Fibroblast of skin of right biceps (primary cell): ENCODE results near the gene HNMT.
A peak's percentile ranks its signal among the peaks of the same experiment; 100 is the strongest.
"Not testable (repeated sequence)": the region's sequence is repeated elsewhere in the genome, so short reads cannot be mapped to it uniquely, and the experiment has no call there.

Source experiments
- DNase-seq: peaks from one replicate; pipeline ENCODE4 v3.0.0-alpha.2; 2013

The HNMT gene

DNA sequence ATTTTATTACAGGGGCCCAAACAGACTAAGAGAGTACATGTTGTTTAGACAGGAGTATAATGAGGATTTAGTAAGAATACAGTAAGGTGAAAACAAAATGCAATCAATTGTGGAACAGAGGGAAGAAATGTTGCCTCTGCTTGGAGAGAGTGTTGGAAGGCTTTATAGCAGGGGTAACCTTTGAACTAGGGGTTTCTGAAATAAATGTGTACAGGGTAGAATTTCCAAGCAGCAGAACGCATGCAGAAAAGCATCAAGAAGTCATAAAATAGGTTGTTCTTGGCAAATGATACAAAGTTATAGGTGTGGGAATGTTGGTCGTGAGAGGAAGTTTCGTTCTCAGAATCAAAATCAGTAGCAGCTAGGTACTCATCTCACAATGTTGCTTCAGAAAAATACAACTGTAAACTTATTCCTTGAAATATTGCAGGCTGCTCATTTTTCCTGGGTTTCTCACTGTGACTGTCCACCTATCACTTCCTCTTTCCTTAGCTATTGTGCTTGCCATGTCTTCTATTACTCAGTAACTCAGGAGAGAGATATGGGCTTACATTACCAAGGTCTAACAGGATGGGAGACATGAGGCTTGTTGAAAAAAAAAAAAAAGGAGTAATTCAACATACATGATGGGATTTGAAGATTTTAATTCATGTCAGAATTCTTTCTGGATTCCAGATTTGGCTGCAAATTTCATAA, 17.1 kb upstream of the HNMT start:
- DNase-seq, result no peak

DNA sequence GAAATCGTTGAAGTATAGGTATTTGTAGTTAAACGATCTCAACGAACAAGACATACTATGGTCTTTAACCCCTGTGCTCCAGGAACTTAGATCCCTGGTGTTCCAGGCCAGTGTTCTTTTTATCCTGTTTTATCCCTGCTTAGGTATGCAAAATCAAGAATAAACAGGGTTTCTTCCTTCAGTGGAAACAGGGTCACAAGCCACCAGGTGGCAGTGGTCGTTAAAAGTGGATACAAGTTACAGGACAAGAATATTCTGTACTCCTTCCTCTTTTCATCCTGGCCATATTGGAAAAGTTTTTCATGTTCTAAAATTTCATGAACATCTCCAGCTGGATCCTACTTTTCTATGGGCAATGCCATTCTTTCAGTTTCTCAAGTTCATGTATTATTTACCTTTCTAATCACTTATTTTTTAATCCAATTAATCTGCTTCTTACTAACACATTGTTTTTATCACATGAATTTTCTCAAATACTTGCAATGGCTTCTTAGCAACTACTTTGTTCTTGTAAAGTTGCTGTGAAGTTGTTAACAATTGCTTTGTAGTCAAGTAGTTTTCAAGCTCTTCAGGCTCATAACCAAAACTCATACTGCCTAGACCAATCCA, 16.4 kb upstream of the HNMT start:
- DNase-seq, result peak; percentile 67

GRCh38 chr2:137948894-137949293, 15.4 kb upstream of the HNMT start:
- no peak for DNase-seq

DNA sequence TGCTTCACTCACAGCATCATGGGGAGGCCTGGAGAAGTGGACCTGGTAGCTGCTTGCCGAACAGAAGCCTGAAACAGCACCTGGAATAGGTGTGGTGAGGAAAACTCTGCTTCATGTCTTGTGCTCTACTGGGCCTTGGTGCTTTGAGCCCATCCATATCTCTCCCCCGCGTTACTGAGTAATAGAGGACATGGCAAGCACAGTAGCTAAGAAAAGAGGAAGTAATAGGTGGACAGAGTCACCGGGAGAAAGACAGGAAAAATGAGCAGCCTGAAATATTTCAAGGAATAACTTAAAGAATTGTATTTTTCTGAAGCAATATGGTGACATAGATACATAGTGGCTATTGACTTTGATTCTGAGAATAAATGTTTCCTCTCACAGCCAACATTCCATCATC, 14.0 kb upstream of the HNMT start:
- DNase-seq, result no peak

- peak; percentile 86 for DNase-seq
These were observed 12.7 kb upstream of the HNMT start for GRCh38 chr2:137951586-137951985.

DNA sequence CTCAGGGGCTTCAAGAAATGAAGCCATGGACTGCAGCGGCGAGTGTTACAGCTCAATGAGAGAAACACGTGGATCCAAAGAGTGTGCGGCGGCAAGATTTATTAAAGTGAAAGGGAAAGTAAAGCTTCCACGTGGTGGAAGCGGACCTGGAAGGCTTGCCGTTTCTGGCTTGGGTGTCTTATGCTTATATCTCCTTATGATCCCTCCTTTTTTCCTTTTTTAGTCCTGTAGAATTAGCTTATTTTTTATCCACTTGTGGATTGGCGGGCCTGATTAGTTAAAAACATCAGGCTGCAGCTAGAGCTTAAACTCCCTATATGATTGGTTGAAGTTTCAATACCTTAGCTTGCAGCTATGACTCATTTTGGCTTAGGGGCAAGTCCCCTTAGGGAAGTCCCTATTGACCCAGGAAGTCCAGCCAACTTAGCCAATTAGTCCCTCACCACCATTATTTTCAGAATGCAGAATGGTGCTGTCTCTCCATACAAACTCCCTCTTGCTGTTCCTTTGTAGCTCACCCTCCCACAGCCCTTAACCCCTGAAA, 11.6 kb upstream of the HNMT start:
- peak; percentile 46 for DNase-seq

- no peak for DNase-seq
These were observed 8.7 kb upstream of the HNMT start for GRCh38 chr2:137955536-137955935.

DNA sequence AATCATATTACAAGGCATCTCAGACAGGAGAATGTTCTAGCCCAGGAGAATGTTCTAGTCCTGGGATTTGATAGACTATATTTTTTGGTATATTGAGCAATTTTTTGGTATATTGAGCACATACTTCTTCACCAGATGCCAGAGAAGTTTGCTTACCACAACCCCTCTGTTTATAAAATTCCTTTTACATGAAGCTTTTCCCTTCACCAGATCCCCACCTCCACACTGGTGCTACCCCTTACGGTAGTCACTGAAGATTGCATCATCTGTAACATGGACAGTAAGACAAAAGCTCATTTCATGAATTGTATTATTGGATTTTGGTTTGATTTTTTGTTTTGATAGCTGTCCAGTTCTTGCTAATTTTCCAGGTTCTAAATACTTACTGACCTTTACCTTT, 7.2 kb upstream of the HNMT start:
- peak; percentile 96 for DNase-seq

GRCh38 chr2:137959166-137959565, 5.1 kb upstream of the HNMT start:
- DNase-seq, result no peak

- DNase-seq, result no peak
These were observed 4.0 kb upstream of the HNMT start for GRCh38 chr2:137960223-137960622.

- DNase-seq, result no peak
These were observed 2.7 kb upstream of the HNMT start for GRCh38 chr2:137961602-137962001.

- no peak for DNase-seq
These were observed 673 bp upstream of the HNMT start for GRCh38 chr2:137963535-137964065.

DNA sequence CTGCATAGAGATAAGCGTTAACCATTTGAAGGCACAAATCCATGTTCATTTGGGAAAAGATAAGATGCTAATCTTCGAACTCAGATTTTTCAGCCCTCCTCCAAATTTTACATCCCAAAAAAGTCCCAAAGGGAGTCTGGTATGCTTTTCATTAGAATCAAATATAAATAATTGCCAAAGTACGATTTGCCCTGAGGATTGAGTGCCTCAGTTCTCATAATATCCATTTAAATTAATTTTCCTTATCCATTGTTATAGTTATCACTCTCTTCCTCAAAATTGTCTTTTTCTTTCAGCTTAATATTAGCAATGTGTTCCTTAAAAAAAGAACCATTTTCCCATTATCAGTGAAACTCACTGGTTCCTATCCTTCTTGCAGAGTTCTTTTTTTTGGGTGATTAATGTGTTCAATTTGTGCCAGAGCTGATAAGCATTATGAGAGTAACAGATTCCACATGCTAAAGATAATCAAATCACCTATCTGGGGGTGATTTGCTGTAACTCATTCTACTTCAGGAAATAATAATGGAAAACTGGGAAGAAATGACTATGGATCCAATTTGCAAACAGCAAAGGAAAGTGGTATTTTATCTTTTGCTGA, 686 bp downstream of the HNMT start:
- DNase-seq, result no peak

GRCh38 chr2:137966043-137966442, 1.8 kb downstream of the HNMT start:
- DNase-seq, result no peak

DNA sequence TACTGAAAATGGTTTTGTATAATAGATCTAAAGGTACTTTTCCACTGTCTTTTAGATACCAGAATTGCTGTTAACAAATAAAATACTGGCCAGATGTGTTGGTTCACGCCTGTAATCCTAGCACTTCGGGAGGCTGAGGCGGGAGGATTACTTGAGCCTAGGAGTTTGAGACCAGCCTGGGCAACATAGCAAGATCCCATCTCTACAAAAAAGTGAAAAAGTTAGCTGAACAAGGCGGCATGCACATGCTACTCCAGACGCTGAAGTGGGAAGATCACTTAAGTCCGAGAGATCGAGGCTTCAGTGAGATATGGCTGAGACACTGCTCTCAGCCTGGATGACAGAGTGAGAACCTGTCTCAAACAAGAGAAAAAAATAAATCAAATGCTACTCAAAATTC, 2.8 kb downstream of the HNMT start:
- DNase-seq, result no peak

- DNase-seq, result no peak
These were observed 4.5 kb downstream of the HNMT start for GRCh38 chr2:137968477-137969417.

- DNase-seq, result peak; percentile 86
These were observed 5.1 kb downstream of the HNMT start for GRCh38 chr2:137969418-137969765.

GRCh38 chr2:137969876-137970275, 5.6 kb downstream of the HNMT start:
- DNase-seq, result no peak

DNA sequence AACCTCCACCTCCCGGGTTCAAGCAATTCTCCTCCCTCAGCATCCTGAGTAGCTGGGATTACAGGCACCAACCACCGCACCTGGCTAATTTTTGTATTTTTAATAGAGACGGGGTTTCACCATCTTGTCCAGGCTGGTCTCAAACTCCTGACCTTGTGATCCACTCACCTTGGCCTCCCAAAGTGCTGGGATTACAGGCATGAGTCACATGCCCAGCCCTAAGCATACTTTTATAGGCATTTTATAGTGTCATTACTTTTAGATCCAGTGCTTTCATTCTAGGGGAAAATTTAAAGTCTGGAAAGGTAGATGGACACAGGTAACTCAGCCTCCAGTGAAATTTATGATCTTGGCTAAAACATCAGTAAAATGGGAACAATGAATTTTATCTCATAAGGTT, 7.0 kb downstream of the HNMT start:
- not testable (repeated sequence) for DNase-seq

- DNase-seq, result no peak
These were observed 9.0 kb downstream of the HNMT start for GRCh38 chr2:137973280-137973679.

GRCh38 chr2:137975280-137976271, 11.3 kb downstream of the HNMT start:
- no peak for DNase-seq

GRCh38 chr2:137976274-137976673, 12.0 kb downstream of the HNMT start:
- DNase-seq, result no peak
